HCT116 (cell line): ENCODE measurements around the gene TMEM63A. TPM values are rescaled to one million over a fixed set of nuclear protein-coding genes. Genes with fewer than 3 reads are reported as not detected.

ENCODE experiments used
- ATAC-seq: fragments of 200-7000 bp; cut with Tn5 transposase; 2 replicates; pipeline ENCODE4 v1.9.1; 2020; ENCODE audit warnings: mild to moderate bottlenecking, moderate library complexity
- BruUV-seq: library from RNA; stranded (reverse); fragments of 400-500 nt; replicated peaks from 2 replicates; lab custom pipeline; 2021; lab: Mats Ljungman, UMichigan
- CTCF ChIA-PET: fragments of 300-600 bp; sonication (Branson Sonifier 250); formaldehyde crosslinking; loops from one replicate; lab custom pipeline; 2021; ENCODE audit warnings: antibody characterized with exemption; lab: Charles Lee
- POLR2A ChIA-PET: fragments of 300-600, 350-600 bp; sonication (Branson Sonifier 250); formaldehyde crosslinking; loops from one replicate; lab custom pipeline; 2021; ENCODE audit warnings: antibody characterized with exemption; lab: Charles Lee
- RAD21 ChIA-PET, 2 experiments: fragments of 300-600 bp; sonication (Branson Sonifier 250); formaldehyde crosslinking; loops; one replicate each; lab custom pipeline; 2023; ENCODE audit warnings: low total read pairs in 2 of 2; ENCODE audit not compliant: uncharacterized antibody in 2 of 2, unreplicated experiment in 2 of 2, low non-redundant PET in 1 of 2; lab: Charles Lee
- DNase-seq: peaks from one replicate; pipeline ENCODE4 v3.0.0-alpha.2; 2010; ENCODE audit warnings: low read depth, low spot score
- H2AFZ ChIP-seq: fragments of 200-600 bp; shearing (Covaris generic), sonication (generic); 2 replicates; pipeline ENCODE4 v1.6.1; 2017; ENCODE audit warnings: low read depth, mixed run types, mixed read lengths, antibody characterized with exemption, low read length; ENCODE audit not compliant: poor library complexity, severe bottlenecking
- H3K27ac ChIP-seq: 2 replicates; pipeline ENCODE4 v1.5.1; 2012; ENCODE audit warnings: low read depth, low read length
- H3K27me3 ChIP-seq: fragments of 200-600 bp; sonication (generic); 2 replicates; pipeline ENCODE4 v1.6.1; 2016; ENCODE audit warnings: mixed run types, low read length, mixed read lengths; ENCODE audit not compliant: insufficient read depth
- H3K36me3 ChIP-seq, 2 experiments: fragments of 200-500 bp in 1 of 2; fragments of 200-600 bp in 1 of 2; sonication (Bioruptor generic) in 1 of 2; sonication (generic) in 1 of 2; 2 replicates each; pipeline versions ENCODE4 v1.5.1 to v1.6.1; 2014 to 2016; ENCODE audit warnings: low read length in 2 of 2, inconsistent platforms in 1 of 2, mixed read lengths in 1 of 2, mixed run types in 1 of 2; ENCODE audit not compliant: insufficient read depth in 2 of 2, control insufficient read depth in 1 of 2
- H3K4me1 ChIP-seq, 2 experiments: fragments of 200-600 bp in 1 of 2; sonication (generic) in 1 of 2; 2 replicates each; pipeline versions ENCODE4 v1.5.1 to v1.6.1; 2012 to 2017; ENCODE audit warnings: low read length in 2 of 2, inconsistent platforms in 1 of 2, mild to moderate bottlenecking in 1 of 2, mixed read lengths in 1 of 2, mixed run types in 1 of 2, moderate library complexity in 1 of 2; ENCODE audit not compliant: insufficient read depth in 2 of 2, control insufficient read depth in 1 of 2
- H3K4me2 ChIP-seq: fragments of 200-600 bp; sonication (generic); 2 replicates; pipeline ENCODE4 v1.6.1; 2017; ENCODE audit warnings: mixed run types, low read length, mixed read lengths
- H3K4me3 ChIP-seq, 2 experiments: fragments of 200-600 bp in 1 of 2; sonication (generic) in 1 of 2; replicated peaks in 1 of 2; 2 replicates each; pipeline ENCODE4 v1.5.1; 2011 to 2016; ENCODE audit warnings: low read length in 2 of 2, control low read depth in 1 of 2, low read depth in 1 of 2, mild to moderate bottlenecking in 1 of 2, mixed read lengths in 1 of 2, mixed run types in 1 of 2
- H3K79me2 ChIP-seq: fragments of 200-600 bp; sonication (generic); 2 replicates; pipeline ENCODE4 v1.6.1; 2017; ENCODE audit warnings: mild to moderate bottlenecking, mixed run types, low read length, moderate library complexity, mixed read lengths; ENCODE audit not compliant: insufficient read depth
- H3K9ac ChIP-seq: fragments of 200-600 bp; sonication (generic); 2 replicates; pipeline ENCODE4 v1.6.1; 2016; ENCODE audit warnings: low read length, mixed read lengths
- H3K9me2 ChIP-seq: fragments of 200-600 bp; sonication (generic), shearing (Covaris generic); 2 replicates; pipeline ENCODE4 v1.6.1; 2017; ENCODE audit warnings: mixed run types, mild to moderate bottlenecking, moderate library complexity; ENCODE audit not compliant: insufficient read depth
- H3K9me3 ChIP-seq, 2 experiments: fragments of 200-500 bp in 1 of 2; fragments of 200-600 bp in 1 of 2; sonication (Bioruptor generic) in 1 of 2; sonication (generic) in 1 of 2; 2 replicates each; pipeline ENCODE4 v1.6.1; 2014 to 2017; ENCODE audit warnings: low read length in 2 of 2, mixed read lengths in 2 of 2, inconsistent platforms in 1 of 2, low read depth in 1 of 2, mild to moderate bottlenecking in 1 of 2, mixed run types in 1 of 2, moderate library complexity in 1 of 2; ENCODE audit not compliant: control insufficient read depth in 1 of 2, insufficient read depth in 1 of 2
- H4K20me1 ChIP-seq: fragments of 200-600 bp; sonication (generic), shearing (Covaris generic); 2 replicates; pipeline ENCODE4 v1.6.1; 2017; ENCODE audit warnings: mixed run types, mild to moderate bottlenecking, moderate library complexity; ENCODE audit not compliant: insufficient read depth
- CTCF ChIP-seq, 3 experiments: fragments of 200-600 bp in 1 of 3; sonication (generic) in 1 of 3; IDR thresholded peaks in 2 of 3; conservative IDR thresholded peaks in 1 of 3; 2 replicates each; pipeline ENCODE4 v1.5.1; 2012 to 2017; ENCODE audit warnings: low read depth in 2 of 3, low read length in 2 of 3, antibody characterized with exemption in 1 of 3, borderline replicate concordance in 1 of 3, control low read depth in 1 of 3, mild to moderate bottlenecking in 1 of 3, mixed read lengths in 1 of 3, mixed run types in 1 of 3, moderate library complexity in 1 of 3; ENCODE audit not compliant: insufficient read depth in 1 of 3
- POLR2AphosphoS5 ChIP-seq: IDR thresholded peaks from 2 replicates; pipeline ENCODE4 v1.6.1; 2011; ENCODE audit warnings: mild to moderate bottlenecking, low read depth, low read length, moderate library complexity
- RAD21 ChIP-seq: IDR thresholded peaks from 2 replicates; pipeline ENCODE4 v1.6.1; 2012; ENCODE audit warnings: low read depth, mild to moderate bottlenecking
- REST ChIP-seq: IDR thresholded peaks from 2 replicates; pipeline ENCODE4 v1.6.1; 2012; ENCODE audit warnings: low read depth
- ZFX ChIP-seq: fragments of 450-650 bp; IDR thresholded peaks from 2 replicates; pipeline ENCODE4 v1.6.1; 2017
- intact Hi-C: fragments of 100-400 bp; cut with micrococcal nuclease; formaldehyde crosslinking; loops from 2 replicates; pipeline ENCODE4 v1.10.0; 2022
- total RNA-seq: library from RNA; stranded (reverse); gene quantifications from one replicate; pipeline ENCODE4 v1.2.1, GENCODE V29; 2021; ENCODE audit not compliant: unreplicated experiment

Gene TMEM63A
- total RNA-seq, 1 experiment from 2014 or later = 24.4 TPM

DNA sequence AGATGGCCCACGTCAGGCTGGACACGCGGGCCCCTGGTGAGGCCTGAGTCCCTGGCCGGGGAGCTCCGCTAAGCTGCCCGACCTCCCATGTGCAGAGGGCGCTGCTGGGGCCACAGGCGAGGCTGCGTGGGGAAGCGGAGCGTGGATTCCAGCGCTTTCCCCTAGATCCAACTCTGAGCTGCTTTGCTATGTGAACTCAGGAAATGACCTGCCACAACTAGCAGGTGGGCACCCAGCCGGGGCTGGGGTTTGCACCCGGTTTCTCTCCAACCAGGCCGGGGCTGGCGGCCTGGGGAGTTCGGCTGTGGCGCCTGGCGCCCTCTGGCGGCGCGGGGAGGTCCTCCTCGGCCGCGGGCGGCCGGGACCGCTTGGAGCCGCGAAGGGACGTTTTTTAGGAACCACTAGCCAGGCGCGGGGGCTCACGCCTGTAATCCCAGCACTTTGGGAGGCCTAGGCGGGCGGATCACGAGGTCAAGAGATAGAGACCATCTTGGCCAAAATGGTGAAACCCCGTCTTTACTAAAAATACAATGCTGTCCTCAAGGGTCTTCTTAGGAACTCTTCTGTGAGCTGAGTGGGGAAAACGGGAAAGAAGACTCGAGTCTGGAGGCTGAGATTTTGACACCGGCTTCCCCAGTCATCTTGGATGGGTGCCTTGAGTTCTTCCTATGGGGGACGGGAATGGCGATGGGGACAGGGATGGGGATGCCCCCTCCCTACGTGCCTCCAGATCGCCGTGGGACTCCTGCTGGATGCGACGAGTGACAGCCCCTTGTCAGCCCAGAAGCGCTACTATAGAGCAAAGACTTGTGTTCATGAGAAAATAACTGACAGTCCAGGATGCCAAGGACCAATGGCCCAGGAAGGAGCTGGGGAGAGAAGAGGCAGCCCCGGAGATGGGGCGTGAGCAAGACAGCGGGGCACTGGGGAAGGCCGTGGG, 29.3 kb upstream of the TMEM63A start:
- Histone ChIP-seq H3K4me1 (peaks cover 0 to 11% of the 10 kb centered on the region in 2 experiments; a peak in 3 of 4 replicates), H3K9me3 (no peaks in the 10 kb centered on the region), H3K4me3 (peak overlapping the region in 1 of 2 experiments; percentile 38; a peak in 1 of 4 replicates), H3K9me2 (no peaks in the 10 kb centered on the region), H2AFZ (peak overlapping the region; percentile 73), H3K9ac (no peak overlapping the region), H3K27ac (no peak overlapping the region), H3K27me3 (no peaks in the 10 kb centered on the region), H4K20me1 (no peaks in the 10 kb centered on the region), H3K36me3 (no peaks in the 10 kb centered on the region), H3K79me2 (no peaks in the 10 kb centered on the region), H3K4me2 (peak overlapping the region; percentile 66)
- TF ChIP-seq CTCF (IDR thresholded peaks at IDR 0.05 in 2 of 3, conservative IDR thresholded peaks at IDR 0.05 in 1 of 3; ENCODE audit: borderline replicate concordance in 1 of 3, insufficient read depth in 1 of 3, low read depth in 2 of 3, low read length in 2 of 3) (peak; percentile 90 to 99 (median 95)), POLR2AphosphoS5 (no peak; the same call in 1 of the 2 replicates), REST (no peak), ZFX (peak; percentile 53; the same call in 1 of the 2 replicates), RAD21 (peak; percentile 89)
- ChIA-PET POLR2A (no interaction called here), CTCF (interaction anchor here (0.9 to 1.8 kb wide), 9 partner anchors 12 to 437 kb away, joined by 3 to 10 read pairs (median 5); partner anchors contain the start of genes SRP9 and TMEM63A), RAD21 (interaction anchor here in 1 of 2 experiments (0.6 to 1.5 kb wide), 3 partner anchors 134 to 437 kb away, joined by 3 to 4 read pairs (median 4); partner anchors contain the start of gene SRP9)
- DNase-seq = peak; percentile 34
- intact Hi-C loops = loop anchor here (1.0 to 2.0 kb wide), 4 partner anchors 65 to 436 kb away; partner anchors contain the start of gene SRP9
- ATAC-seq = peak; percentile 96
- no TSS peak for BruUV-seq
